NCI-H1092 (cell line): ENCODE data around the gene TOE1.

Experiments
- DNase-seq: peaks from one replicate; lab custom pipeline; 2025; lab: John Stamatoyannopoulos, UW

Gene TOE1

GRCh38 chr1:45326627-45327623, 13.0 kb upstream of the TOE1 start, which contains the start of gene HPDL:
HPDL (plus strand) TSS chr1:45326895; CDS start chr1:45327149, 254 bp downstream.
- DNase-seq: peak; percentile 85

DNA sequence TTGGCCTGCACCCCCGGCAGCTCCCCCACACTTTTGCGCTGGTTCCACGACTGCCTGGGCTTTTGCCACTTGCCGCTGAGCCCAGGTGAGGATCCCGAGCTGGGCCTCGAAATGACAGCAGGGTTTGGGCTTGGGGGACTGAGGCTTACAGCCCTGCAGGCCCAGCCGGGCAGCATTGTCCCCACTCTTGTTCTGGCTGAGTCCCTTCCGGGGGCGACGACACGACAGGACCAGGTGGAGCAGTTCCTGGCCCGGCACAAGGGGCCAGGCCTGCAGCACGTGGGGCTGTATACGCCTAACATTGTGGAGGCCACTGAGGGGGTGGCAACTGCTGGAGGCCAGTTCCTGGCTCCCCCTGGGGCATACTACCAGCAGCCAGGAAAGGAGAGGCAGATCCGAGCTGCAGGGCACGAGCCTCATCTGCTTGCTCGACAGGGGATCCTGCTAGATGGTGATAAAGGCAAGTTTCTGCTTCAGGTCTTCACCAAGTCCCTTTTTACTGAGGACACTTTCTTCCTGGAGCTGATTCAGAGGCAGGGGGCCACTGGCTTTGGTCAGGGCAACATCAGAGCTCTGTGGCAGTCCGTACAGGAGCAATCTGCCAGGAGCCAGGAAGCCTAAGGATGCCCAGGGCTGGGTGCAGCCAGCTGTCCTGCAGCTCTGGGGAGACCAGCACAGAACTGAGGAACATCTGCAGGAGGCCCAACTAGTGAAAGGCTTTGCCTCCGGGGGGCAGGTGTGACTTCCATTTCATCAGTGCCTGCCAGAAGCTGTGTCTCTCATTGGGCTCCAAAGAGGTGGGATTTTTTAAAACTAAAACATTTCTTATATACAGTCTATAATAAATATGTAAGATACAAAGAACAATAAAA, 12.1 kb upstream of the TOE1 start:
- no peak for DNase-seq

GRCh38 chr1:45328680-45329079, 11.3 kb upstream of the TOE1 start:
- DNase-seq: no peak

DNA sequence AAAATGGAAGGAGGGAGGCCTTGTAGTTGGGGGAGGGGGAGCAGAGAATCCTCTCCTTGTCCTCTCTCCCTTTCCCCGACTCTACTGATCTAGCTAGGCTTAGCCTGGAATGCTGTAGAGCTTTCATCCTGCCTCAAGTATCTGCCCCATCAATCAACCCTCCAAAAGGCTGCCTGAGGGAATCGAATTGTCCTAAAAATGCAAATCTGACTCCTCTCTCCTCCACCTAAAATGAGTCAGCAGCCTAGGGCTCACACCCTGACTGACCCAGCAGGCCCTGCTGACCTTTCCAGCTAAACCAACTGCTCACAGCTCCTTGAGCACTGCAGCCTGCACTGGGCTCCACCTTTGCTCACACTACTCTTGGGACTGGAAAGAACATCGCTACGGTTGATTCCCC, 10.5 kb upstream of the TOE1 start:
- DNase-seq: no peak

GRCh38 chr1:45331436-45332345, 8.3 kb upstream of the TOE1 start:
- no peak for DNase-seq

DNA sequence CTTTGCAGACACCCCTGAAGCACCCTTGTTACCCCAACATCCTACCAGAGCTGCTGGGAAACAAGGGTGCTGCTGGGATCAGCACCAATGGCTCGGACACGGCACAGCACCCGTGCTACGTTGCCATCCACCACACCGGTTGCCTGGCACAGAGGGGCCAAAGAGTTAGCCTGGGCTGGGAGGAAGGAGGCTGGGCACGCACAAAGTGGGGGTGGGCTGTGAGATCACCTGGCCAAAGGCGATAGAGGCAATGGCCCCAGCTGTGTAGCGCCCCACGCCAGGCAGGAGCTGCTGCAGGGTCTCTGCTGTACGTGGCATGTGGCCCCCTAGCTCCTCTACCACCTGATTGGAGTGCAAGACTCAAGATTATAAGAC, 7.6 kb upstream of the TOE1 start:
- DNase-seq: no peak

- DNase-seq: no peak
Observed at GRCh38 chr1:45334308-45335245, 5.4 kb upstream of the TOE1 start.

- DNase-seq: no peak
Observed at GRCh38 chr1:45335855-45336324, 4.1 kb upstream of the TOE1 start.

DNA sequence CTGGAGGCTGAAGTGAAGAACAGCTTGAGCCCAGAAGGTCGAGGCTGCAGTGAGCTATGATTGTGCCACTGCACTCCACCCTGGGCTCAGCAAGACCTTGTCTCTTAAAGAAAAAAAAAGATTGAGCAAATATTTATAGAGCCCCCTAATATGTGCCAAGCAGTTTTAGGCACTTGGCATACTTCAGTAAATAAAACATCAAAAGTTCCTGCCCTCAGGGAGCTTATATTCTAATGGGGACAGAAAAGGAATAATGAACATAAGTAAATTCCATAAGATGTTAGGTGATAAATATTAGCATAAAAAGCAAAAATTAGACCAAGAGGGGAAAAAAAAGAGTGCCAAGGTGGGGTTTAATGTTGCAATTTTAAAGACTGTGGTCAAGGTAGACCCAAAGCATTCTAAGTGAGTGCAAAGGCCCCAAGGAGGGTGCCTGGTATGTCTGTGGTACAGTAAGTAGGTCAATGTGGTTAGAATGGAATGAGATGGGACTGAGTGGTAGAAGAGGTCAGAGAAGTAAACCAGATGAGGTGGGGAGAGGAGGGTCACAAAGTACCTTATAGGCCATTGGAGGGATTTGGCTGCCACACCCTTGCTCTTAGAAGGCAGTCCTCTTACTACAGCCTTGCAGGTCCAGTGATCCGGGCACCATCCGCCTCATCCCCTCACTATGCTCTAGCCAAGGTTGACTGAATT, 2.2 kb upstream of the TOE1 start:
- DNase-seq: no peak

DNA sequence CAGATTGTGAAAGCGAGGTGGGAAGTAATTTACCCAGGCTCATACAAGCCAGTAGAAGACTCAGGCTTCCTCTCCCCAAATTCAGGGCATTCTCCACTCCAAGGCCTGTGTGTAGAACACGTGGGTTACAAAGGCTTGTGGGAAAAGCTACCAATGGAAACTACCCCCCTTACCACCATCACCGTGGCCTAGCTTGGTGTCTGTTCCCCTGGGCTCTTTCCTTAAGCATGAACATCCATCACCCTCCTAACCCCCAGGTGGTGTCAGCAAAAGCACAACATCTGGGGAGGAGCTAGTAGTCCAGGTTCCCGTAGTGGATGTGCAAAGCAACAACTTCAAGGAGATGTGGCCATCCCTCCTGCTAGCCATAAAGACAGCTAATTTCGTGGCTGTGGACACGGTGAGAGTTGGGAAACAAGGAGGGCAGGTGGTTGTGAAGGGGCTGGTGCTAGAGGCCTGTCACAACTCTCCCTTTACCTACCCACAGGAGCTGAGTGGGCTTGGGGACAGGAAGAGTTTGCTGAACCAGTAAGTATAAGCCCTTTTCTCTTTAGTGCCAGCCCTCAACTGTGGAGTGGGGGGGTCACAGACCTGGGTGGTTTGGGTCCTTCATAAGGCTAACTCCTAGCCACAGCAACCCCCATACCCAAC, 971 bp downstream of the TOE1 start:
- no peak for DNase-seq

DNA sequence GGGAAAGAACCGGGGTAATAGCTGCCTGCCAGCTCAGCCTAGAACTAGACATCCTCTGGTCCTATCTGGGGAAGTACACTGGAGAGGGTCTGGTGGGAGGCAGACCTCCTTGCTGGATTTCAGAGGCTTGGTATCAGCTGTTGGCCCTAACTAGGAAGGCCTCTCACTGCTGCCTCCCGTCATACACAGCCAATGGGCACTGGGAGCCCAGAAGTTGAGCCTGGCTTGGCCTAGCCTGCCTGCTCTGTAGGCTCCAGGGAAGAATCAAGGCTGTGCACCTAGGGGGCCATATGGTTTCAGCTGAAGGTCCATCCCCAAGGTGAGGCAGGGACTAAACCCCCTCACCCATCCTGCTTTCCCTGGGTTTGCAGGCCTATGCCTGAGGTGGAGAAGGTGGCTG, 4.5 kb downstream of the TOE1 start:
- DNase-seq: no peak

DNA sequence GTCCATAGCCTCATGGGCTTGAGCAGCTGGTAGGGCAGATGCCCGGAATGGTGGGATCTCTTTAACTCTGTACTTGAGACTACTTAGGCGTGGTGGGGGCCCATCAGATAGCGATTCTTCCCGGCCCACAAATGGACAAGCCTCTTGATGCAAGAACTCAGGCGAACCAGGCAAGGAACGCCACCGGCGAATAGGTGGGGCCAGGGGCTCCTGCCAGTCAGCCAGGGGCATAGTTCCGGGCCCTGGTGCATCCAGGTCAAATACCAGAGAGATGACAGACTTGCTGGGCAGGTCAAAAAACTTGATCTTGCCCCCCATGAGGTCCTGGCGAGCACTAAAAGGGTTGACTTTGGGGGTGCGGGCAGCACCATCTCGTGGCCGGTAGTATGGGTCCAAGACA, 5.0 kb downstream of the TOE1 start:
- no peak for DNase-seq

- no peak for DNase-seq
Observed at GRCh38 chr1:45346473-45346872, 6.5 kb downstream of the TOE1 start.

- DNase-seq: no peak
Observed at GRCh38 chr1:45348020-45348419, 8.1 kb downstream of the TOE1 start.

GRCh38 chr1:45348609-45348965, 8.6 kb downstream of the TOE1 start:
- no peak for DNase-seq

DNA sequence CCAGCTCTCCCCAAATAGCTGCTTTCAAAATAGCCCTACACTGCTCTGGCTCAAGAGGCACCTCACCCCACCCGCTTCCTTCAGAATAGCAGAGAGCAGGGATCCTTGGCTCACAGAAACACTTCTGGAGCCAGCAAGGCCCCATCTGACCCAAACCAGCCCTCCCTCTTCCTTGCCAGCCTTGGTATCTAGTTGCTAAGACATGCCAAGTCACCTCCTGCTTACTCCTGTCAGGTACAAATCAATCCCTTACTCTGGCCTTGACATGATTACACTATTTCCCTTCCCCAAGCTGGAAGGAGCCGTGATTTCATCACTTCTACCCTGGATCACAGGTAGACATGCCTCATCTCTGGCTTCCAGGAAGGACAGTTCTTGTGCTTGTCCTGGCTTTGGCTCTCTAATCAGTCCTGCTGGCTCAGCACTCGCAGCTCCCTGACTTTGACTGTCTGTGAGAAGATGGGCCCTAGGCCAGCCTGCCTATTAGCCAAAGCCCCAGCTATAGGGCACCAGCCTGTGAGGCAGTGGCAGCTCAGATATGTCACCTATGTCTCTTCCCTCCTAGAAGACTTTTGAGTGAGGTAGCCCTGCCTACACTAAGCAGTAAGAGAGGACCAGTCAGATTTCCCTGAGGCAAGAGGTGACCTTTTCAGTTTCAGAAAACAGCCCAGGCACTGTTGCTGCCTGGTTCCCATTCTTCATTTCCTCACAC, 9.2 kb downstream of the TOE1 start:
- no peak for DNase-seq

GRCh38 chr1:45351508-45351907, 11.5 kb downstream of the TOE1 start:
- no peak for DNase-seq

- DNase-seq: no peak
Observed at GRCh38 chr1:45353685-45354084, 13.7 kb downstream of the TOE1 start.

GRCh38 chr1:45354838-45355237, 14.9 kb downstream of the TOE1 start:
- no peak for DNase-seq
